Erythroblast (primary cell): Measurements from ENCODE around the gene NUTF2.
A peak's percentile ranks its signal among the peaks of the same experiment; 100 is the strongest.

Experiments used
- DNase-seq, 2 experiments: peaks; one replicate each; lab custom pipeline; 2025; lab: John Stamatoyannopoulos, UW
- GATA1 ChIP-seq: IDR thresholded peaks from 2 replicates; pipeline ENCODE4 v1.6.1; 2011; ENCODE audit warnings: low read depth, mild to moderate bottlenecking, control low read depth, low read length, moderate library complexity
- POLR2A ChIP-seq: IDR thresholded peaks from 2 replicates; pipeline ENCODE4 v1.6.1; 2011; ENCODE audit warnings: mild to moderate bottlenecking, low read length

The NUTF2 gene

DNA sequence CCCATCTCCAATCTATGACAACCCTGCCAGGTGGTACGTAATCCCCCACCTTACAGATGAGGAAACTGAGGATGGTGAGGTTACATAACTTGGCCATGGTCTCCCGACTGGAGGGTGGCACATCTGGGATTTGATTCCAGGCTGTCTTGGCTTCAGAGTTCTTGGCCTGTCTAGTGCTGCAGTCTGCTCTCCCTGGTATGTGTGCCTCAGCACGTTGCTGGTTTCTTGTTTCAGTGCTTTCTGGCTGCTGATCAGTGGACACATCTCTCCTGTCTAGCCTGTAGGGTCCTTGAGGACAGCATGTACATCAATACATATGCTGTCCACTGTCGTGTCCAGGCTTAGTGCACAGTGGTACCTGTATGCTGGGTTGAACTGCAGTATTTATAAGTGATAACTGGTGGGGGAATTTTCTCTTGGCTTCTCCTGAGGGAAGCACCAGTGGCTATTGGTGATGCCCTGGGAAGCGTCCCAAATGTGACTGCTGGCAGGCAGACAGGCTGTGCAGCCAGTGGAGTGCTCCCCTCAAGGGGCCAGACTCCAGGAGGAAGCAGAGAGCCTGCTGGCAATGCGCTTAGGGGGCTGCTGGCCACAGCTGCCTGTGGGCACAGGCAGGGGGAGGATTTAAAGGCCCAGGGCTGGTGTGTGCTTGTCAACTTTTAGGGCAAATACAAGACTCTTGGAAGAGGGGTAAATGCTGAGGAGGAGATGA, 70.6 kb downstream of the NUTF2 start:
- DNase-seq = no peak
- TF ChIP-seq POLR2A (no peak), GATA1 (no peak)

DNA sequence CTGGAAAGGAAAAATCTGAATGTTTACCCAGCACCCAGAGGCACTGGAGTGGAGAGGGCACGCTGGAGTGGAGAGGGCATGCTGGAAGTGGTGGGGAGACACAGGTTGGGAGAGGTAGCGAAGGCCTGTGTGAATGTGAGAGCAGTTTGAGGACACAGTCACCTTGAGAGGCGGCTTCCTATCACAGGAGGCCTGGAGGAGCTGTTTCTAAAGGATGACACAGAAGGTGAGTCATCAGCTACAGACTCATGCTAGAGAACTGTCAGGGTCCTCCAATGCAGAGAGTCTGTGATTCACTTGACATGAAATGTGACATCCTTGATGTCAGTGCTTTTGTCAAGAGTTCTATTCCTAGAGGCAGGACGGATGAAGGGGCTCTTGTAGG, 71.1 kb downstream of the NUTF2 start:
- no peak for TF ChIP-seq GATA1
- TF ChIP-seq POLR2A = no peak
- DNase-seq = peak; percentile 35 to 77

DNA sequence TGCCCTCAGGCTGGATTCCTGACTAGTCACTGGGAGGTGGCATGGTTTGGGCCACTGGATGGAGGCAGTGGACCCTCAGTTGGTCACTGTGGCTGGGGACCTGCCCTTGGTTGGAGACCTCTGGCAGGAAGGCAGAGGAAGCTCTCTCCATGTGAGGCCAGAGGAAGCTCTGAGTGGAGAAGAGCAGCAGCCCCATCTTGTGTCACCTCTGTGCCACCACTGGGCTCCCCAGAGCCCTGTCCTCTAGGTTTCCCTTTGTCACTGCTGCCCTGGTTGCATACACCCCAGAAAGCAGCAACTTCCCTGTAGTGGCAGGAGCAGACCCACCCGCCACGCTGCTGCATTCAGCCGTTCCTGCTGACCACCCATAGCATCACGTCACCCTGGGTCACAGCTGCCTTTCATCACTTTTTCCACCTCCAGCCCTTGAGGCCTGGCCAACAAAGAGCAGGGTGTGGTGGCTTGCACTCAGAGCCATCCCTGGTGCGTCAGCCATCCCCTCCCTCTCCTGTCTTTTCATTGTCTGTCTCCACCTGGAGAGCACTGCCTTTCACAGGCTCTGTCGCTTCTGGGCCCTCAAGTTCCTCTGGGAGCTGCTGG, 73.0 kb downstream of the NUTF2 start:
- TF ChIP-seq GATA1 = no peak
- no peak for TF ChIP-seq POLR2A

More for the DNA sequence above, 73.0 kb downstream of the NUTF2 start:
- DNase-seq = peak; percentile 28 to 34
